EH (cell line): ENCODE results near the gene UBXN10.

Source experiments
- DNase-seq: peaks from one replicate; pipeline ENCODE4 v3.0.0-alpha.2; 2015; ENCODE audit warnings: low read depth

UBXN10 gene

DNA sequence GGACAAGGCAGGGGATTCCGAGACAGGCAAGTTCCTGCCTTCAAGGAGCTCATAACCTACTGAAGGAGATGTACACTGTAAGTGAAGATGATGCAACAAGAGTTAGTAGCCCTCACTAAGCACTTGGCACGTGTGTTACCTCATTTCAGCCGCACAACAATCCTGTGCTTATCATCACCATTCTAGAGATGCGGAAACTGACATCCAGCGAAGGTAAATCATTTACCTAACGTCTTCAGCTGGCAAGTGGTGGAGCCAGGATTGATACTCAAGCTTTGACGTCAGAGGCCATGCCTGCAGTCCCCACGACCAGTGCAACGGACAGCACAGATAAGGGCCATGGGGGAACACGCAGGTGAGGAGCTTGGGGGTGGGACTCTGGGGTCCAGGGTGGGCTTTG lies 2.9 kb upstream of the UBXN10 start:
- DNase-seq, result no peak

DNA sequence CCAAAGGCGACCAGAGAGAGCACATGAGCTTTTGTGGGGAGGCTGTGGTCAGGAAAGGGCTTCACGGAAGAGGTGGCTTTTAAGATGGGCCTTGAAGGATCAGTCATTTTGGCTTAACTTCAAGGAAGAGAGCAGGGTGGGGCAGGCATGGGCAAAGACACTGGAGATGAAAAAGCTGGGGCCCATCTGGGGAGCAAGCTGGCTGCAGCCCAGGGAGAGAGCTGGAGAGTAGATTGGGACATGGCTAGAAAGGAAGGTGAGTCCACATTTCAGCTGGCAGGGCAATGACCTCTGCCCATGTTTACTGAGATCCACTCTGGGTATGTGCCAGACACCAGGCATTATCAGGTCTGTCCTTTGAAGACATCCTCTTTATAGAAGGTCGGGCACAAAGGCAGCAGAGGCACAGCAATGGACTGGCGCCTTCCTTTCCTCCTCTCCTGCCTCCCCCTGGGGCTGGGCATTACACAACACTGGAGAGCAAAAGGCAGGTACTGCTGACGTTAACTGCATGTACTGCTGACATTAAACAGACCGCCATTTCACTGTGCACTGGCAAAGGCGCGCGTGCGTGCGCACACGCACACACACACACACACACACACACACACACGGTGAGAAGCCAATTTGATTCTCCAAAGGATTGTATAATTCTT lies 2.2 kb upstream of the UBXN10 start:
- DNase-seq, result no peak

DNA sequence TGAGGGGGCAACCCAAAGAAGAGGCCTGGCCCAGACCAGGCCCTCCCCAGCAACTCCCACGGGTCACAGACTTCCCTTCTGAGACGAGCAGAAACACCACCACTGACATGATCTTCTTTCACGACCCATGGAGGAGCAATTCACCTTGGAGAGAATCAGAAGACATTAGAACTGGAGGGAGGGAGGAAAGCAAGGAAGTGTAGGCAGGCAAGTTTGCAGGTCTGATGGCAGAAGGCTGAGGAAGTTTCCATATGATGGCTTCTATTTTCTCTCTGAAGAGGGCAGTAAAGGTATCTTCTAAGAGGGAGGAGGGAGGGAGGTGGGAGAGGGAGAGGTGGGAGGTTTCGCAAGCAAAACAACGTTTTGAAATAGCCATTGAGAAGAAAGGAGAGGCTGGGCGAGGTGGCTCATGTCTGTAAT lies 1.4 kb upstream of the UBXN10 start:
- no peak for DNase-seq

DNA sequence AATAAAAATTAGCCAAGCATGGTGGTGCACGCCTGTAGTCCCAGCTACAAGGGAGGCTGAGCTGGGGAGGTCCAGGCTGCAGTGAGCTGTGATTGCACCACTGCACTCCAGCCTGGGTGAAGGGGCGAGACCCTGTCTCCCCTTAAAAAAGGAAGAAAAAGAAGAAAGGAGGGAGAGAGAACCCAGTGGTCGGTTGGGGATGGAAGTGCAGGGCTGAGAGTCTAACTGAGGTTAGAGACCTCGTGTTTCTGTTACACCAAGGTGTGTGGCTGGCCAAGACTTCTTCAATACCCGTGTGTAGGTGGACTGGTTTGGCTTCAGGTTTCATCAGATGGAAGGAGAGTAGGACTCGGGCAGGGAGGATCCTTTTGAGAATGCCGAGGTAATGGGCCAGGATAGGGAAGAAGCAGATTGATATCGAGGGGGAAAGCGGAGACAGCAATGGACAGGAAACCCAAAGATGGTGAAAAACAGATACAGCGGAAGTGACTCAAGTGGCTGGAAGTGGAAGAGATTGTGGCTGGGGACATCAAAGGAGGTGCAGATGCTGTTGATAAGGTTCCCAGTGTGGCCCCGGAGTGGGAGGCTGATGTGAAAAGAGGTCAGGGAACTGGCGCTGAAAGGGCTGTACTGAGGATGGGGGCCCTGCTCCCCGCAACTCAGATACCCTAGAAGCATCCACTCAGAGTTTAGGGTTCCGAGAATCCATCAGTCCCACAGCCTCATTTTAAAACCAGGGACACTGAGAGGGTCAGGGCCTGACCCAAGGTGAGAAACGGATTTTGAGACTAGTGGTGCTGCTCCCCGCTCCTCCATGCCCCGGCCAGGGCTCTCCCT lies 681 bp upstream of the UBXN10 start:
- no peak for DNase-seq

DNA sequence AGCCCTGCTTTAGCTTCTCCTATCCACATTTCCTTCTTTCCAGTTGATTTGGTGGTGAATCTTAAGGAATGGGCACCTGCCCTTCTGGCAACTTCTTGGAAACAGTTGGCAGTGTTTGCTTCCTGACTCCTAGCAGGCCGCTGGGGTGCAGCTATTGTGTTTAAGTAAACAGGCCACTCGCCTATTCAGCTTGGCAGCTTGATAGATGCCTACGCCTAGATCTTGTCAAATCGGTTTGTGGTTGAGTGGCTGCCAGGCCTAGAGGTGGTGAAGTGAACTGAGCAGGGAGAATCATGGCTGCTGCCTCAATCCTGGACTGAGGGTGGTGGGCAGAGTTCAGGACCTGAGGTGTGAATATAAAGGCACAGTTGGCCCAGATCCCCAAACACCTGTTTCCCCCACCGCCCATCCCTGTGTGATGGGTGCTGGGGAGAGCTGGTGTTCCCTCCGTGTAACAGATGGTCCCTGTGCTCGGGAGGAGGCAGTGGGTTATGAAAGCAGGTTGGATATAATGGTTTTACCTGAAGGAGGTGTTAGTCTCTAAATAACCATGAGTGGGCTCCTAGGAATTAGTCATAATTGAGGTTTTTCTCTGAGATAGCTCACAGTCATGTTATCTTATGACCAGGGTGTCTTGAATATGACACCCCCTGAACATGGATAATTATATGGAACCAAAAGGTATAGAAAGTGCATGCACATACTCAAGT lies 1.4 kb downstream of the UBXN10 start:
- DNase-seq, result no peak

DNA sequence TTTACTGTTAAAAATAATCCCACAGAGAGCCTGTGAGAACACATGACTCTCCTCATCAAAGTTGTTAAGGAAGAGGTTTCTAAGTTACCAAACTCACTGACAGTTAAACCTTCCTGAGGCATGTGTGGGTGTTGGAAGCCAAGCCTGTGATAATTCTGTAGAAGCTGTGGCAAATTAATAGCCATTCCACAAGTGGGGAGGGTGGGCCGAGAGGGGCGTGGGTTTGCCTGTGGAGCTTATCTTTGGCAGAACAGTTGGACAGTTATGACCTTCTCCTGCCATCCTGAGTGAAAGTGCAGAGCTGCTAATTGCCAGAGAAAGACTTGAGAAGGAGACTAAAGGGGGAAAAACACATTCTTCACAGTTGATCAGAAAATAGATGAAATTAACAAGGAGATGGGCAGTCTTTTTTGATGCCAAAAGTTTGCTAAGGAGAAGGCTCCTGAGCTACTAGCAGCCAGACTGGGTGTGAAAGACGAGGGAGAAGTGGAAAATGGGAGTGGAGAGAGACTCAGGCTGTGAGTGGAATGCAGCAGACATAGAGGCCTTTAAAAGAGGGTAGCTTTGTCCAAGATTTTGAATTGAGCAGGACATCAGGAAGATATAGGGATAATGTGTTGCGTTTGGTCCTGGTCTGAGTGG lies 2.0 kb downstream of the UBXN10 start:
- no peak for DNase-seq

DNA sequence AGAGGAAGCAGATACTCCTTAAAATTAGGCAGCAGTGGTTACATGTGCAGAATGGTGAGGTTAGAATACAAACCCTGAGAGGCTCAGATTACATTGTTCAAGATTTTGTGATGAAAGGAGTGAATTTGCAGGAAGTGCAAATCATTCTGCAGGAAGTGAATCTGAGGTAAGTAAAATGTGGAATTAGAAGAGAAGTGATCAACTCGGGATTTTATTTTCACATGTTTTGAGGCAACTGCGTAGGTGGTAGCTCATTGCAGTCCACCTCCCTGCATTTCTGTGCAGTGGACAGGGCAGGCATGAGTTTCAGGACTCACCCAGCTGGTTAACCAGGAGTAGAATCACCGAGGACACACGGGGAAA lies 2.5 kb downstream of the UBXN10 start:
- no peak for DNase-seq

DNA sequence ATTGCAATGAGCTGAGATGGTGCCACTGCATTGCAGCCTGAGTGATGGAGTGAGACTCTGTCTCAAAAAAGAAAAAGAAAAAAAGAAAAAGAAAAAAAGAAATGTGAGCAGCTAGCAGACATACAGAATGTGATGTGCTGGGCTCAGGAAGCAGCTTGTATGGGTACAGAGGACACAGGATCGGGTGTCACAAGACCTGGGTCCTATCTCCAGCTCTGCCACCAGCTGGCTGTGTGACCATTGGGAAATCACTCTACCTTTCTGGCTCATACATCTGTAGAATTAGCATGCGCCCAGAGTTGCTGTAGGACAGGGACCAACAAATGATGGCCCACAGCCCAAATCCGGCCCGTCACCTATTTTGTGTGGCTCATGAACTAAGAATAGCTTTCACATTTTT lies 3.8 kb downstream of the UBXN10 start:
- no peak for DNase-seq

DNA sequence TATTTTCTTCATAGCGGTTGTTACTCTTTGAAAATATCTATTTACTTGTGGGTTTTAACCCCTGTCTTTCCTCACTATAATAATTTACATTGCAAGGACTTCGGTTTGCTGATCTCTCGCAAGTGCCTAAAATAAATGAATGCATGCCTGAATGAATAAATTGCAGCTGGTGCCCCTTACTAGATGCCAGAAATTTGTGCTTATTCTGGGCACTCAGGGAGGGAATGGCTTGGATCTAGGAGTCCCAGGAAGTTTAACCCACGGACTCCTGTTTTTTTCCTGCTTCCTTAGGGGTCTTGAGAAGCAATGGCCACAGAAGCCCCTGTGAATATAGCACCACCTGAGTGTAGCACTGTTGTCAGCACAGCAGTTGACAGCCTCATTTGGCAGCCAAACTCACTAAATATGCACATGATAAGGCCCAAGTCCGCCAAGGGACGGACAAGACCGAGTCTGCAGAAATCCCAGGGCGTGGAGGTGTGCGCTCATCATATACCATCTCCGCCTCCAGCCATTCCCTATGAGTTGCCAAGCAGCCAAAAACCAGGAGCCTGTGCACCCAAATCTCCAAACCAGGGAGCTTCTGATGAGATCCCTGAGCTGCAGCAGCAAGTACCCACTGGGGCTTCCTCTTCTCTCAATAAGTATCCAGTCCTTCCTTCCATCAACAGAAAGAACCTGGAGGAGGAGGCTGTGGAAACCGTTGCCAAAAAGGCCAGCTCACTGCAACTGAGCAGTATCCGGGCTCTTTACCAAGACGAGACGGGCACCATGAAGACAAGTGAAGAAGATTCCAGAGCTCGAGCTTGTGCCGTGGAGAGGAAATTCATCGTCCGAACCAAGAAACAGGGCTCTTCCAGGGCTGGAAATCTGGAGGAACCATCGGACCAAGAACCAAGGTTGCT lies 4.6 kb downstream of the UBXN10 start:
- DNase-seq, result no peak

DNA sequence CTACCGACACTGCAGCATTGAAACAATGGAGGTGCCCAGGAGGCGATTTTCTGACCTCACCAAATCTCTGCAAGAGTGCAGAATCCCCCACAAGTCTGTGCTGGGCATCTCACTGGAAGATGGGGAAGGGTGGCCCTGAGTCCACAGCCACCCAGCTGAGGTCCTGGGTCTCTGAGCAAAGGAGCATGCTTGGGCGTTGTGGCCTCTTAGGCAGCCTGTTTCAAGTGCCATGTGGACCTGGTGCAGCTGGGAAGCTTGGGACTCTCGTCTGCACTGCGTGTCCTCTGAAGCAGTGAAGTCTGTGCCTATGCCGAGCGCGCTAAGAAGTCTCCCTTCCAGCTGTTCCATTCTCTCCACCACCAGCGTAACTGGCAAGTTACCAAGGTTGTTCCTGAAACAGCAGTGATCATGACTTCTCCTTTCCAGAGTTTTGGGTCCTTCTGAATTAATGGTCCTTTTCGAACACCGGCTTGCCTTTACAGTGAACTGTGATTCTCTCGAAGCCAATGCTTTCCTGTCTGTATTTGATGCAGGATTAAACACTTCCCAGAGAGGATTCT lies 5.5 kb downstream of the UBXN10 start:
- no peak for DNase-seq

DNA sequence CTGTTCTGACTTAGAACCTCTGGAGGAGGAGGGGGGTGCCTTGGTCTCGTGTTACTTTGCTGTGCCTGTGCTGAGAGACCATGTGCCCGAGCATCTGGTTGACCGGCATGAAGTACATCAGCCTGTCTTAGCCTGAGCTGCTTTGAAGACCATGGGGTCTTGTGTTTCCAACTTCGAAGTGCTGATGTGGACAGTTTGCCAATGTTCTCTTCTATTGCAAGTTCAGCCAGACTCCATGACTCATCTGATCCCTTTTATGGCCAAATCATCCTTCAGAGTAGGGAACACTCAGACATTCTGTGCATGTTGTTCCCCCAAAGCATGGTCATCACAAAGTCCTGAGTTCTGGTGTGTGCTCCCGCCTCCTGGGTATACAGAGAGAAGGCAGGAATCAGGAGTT lies 6.5 kb downstream of the UBXN10 start:
- DNase-seq, result peak; percentile 26

DNA sequence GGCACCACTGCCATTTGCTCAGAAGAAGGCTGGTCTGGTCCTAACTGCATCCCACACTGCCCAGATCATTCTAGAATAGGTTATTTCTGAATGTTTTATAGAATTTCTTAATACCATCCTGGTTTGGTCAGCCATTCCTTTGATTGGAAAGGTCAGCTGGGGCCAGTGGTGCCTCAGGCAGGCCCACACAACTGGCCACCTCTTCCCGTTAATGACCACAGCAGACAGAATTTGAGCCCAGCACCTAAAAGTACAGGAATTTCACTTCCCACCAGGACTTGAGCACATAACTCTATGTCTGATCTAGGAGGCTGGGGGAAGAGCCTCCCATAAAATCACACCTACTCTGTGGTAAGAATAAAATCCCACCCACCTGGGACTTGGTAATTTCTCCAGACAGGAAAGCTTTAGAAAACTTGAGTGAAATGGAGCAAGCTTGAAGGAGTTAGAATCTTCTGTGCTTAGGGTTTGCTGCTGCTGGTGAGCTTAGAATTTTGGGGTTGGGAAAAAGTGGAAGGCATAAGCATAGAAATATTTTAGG lies 7.0 kb downstream of the UBXN10 start:
- DNase-seq, result no peak

DNA sequence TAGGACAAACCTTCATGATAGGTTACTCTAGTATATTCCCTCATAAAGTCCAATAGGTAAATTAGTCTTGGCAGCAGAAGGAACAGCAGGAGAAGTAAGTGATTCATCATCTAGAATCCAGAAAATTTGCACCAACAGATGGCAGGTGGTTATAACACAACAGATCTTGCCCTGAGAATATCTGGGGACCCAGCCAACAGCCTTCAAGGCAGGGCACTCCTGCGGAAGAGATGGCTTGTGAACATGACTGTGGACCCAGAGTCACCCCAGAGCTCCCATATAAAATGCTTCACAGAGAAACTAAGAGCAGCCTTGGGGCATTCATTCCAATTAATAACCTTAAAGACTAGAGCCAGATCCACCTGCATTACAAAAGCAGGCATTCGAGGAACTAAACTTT lies 8.3 kb downstream of the UBXN10 start:
- no peak for DNase-seq

DNA sequence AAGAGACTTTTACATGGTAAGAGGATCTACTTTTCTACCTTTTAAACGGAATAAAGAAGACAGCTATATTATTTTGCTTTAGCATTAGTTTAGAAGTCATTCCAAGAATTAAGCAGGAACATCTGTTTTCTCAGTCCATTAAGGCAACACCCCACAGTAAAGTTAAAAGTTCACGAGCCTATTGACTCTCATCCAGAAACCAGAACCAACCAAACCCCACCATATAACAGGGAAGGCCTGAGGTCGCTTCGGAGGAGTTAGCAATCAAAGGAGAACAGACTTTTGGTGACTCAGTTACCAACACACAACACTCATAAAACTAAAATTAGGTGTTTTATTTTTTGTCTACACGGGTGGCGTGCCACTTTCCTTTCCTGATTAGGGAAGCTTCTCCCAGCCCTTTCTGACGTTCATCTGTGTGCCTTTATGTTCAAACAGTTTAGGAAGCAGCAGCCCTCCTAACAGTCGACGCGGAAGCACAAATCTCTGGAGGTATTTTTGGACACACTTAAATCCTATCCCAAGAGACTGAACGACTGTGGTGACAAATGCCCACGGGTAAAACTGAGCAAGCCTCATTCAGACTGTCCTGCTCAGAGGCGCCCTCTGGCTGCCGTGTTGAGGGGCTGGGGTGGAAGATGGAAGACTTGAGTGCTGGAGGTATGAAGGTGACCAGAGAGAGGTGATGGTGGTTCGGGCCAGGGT lies 9.0 kb downstream of the UBXN10 start:
- DNase-seq, result peak; percentile 61

DNA sequence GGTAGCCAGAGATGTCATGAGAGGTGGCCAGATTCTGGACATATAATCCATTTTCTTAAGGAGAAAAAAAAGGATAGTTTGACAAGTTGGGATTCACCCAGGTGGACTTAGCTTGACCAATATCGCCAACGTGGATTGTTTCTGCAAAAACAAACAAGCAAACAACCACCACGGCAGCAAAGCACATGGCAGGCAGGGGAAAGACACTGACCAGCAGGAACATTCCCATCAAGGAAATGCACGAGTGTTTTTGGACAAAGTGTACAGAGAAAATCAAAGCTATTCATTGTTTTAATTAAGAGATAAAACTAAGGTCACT lies 9.5 kb downstream of the UBXN10 start:
- no peak for DNase-seq

DNA sequence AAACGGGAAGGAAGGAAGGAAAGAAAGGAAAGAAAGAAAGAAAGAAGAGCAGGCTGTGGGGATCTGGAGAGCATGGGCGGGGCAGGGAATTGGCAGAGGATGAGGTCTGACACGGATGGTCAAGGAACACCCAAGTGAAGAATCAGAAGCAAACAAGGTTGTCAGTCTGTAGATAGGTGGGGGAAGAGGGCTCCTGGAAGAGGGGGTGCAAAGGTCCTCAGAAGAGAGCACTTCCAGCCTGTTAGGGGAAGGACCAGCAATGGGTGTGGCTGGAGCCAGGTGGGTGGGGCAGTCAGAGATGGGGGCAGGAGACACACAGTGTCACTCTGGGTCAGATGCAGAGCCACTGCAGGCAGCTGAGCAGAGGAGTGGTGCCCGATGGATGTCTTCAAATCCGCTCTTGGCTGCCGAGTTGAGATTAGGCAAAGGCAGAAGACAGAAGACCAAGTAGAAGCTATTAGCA lies 11.5 kb downstream of the UBXN10 start:
- DNase-seq, result no peak

DNA sequence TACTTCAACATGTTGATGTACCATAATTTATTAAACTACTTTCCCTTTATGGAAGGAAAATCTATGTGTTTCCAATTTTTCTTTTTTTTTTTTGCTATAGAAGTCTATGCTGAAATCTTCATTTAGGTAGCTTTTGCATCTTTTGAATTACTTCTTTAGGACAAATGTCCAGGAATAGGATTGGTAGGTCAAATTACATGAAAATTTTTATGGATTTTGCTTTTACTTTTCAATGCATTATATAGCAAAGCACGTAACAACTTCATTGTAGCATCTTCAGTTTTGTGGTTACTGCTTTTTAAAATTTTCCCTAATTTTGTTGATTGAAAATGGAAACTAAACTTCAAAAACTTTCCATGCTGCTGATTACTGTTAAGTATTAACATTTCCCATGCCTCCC lies 12.4 kb downstream of the UBXN10 start:
- DNase-seq, result no peak

DNA sequence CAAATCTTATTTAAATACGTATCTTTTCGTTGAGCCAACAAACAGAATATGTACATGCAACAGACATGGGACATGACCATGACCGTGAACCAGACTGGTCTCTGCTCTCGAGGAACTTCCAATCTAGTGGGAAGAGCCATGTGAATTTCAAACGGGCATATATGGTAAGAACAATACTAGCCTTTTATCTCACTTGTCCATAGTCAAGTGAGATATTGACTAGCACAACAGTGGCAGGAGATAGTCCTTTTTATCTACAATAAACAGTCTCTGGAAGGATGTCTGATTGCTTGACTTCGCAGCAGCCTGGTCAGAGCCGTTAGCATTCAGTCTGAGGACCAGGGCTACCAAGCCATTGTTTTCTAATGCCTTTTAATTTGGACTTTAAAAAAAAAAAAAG lies 13.0 kb downstream of the UBXN10 start:
- DNase-seq, result no peak

DNA sequence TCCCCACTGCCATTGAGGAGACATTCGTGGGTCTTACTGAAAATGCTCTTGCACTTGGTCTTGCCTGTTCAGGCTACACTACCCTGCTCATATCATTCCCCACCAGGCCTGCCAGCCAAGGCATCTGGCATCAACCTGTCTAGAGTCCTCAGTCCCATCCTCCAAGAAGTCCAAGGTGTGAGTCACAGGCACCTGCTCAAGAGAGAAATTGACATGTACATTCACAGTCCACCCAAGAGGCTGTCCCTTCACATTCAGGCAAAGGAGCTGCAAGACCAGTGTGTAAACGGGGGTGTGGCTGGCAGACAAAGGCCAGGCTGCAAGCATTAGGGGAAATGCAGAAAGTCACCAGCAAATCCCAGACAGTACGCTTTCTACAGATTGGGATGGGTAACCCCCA lies 13.5 kb downstream of the UBXN10 start:
- DNase-seq, result no peak

DNA sequence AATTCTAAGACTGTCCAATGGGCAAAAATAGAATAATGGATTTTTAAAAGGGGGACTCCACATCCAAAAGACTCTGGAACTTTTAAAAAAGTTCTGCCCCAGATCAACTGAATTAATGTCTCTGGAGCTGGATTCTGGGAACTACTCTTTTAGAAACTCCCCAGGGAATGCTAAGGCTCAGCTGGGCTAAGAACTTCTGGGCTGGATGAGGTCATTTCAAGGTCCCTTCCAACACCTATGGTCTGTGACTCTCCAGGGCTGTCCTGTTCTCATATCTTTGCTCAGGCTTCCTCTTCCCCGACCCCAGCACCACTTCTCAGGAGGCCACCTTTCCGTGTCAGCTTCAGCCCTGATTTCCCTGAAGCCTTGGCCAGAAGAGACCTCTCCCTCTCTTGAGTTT lies 13.9 kb downstream of the UBXN10 start:
- DNase-seq, result no peak

DNA sequence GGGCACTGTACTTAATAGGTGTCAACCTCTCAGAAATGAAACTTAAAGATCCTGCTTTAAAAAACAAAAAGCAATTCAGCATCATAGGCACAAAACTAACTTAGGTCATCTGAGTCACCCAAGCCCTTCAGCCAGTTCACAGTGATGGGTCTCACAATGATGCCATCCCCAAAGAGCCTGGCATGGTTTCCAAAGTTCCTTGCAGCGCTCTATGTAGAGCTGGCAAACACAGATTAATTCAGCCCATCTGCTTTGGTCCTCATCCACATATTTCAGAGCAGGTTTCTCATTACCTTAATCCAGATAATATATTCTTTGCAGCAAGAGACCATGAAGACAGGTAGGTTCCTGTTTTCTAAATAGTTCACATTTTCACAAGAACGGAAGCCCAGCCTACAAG lies 15.1 kb downstream of the UBXN10 start:
- no peak for DNase-seq
